Activated naive CD8-positive, alpha-beta T cell treated with anti-CD3 and anti-CD28 coated beads for 36 hours (primary cell): Measurements from ENCODE around the gene HSFX1. TPM values are rescaled to one million over a fixed set of nuclear protein-coding genes. Genes with fewer than 3 reads are reported as not detected.
"Not testable (repeated sequence)": the region's sequence is repeated elsewhere in the genome, so short reads cannot be mapped to it uniquely, and the experiment has no call there.

Experiments
- DNase-seq: peaks from one replicate; pipeline ENCODE4 v3.0.0; 2021
- H3K27ac Mint-ChIP-seq: one replicate; pipeline ENCODE4 v1.8.0; 2022; ENCODE audit warnings: mild to moderate bottlenecking, moderate library complexity, mixed read lengths
- H3K27me3 Mint-ChIP-seq: one replicate; pipeline ENCODE4 v1.8.0; 2022; ENCODE audit warnings: mild to moderate bottlenecking, mixed read lengths
- H3K36me3 Mint-ChIP-seq: one replicate; pipeline ENCODE4 v1.8.0; 2021; ENCODE audit warnings: mild to moderate bottlenecking, mixed read lengths
- H3K4me1 Mint-ChIP-seq: one replicate; pipeline ENCODE4 v1.8.0; 2021; ENCODE audit warnings: mixed read lengths
- H3K4me3 Mint-ChIP-seq: one replicate; pipeline ENCODE4 v1.8.0; 2022; ENCODE audit warnings: mild to moderate bottlenecking, moderate library complexity, mixed read lengths
- H3K9me3 Mint-ChIP-seq: one replicate; pipeline ENCODE4 v1.8.0; 2022; ENCODE audit warnings: mixed read lengths
- total RNA-seq, 2 experiments: library from RNA; stranded (reverse); gene quantifications; one replicate each; pipeline ENCODE4 v1.2.3, GENCODE V29; 2021

HSFX1 gene, protein sequence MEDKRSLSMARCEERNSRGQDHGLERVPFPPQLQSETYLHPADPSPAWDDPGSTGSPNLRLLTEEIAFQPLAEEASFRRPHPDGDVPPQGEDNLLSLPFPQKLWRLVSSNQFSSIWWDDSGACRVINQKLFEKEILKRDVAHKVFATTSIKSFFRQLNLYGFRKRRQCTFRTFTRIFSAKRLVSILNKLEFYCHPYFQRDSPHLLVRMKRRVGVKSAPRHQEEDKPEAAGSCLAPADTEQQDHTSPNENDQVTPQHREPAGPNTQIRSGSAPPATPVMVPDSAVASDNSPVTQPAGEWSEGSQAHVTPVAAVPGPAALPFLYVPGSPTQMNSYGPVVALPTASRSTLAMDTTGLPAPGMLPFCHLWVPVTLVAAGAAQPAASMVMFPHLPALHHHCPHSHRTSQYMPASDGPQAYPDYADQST
- under 1 TPM; 0.24 to 0.25 TPM for total RNA-seq

DNA sequence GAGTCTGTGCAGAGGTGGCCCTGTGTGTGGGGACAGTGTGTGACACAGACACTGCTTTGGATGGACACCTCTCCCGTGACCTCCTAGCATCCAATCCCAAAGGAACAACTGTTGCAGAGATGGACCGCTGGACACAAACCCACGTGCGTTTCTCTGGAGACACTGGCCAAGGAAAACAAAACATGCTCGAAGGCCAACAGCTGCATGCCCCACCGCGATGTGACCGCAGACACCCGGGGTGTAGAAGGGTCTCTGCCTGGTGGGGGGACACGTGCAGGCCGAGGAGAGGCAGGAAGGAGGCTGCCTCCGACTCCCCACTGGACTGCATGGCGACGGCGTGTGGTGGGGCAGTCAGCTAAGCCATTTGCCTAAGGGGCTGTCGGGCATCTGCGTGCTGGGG lies at the start of gene HSFX1:
HSFX1 (plus strand) TSS at position 301 of the 400 bp plus-strand sequence. CDS start 614 bp downstream, outside the sequence.
- not testable (repeated sequence) for H3K9me3 Mint-ChIP-seq, H3K27me3 Mint-ChIP-seq, DNase-seq, H3K27ac Mint-ChIP-seq, H3K4me3 Mint-ChIP-seq, H3K4me1 Mint-ChIP-seq, H3K36me3 Mint-ChIP-seq

DNA sequence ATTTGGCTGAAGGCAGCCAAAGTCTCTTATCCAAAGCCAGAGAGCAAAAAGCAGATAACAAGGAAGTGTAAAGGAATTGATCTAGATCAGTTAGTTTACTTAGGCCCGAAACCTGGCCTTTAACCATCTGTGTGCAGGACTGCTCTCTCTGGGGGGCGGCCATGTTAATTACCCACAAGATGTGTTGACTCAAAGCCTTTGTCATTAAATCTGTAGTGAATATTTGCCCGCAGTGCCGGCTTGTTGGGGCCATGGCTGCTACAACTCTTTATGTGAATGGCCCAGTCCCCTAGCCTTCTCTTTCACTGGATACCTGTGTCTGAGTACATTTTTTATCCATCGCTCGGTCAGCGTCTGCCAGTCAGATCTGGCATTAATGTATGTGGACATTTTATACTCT lies 46.6 kb upstream of the HSFX1 start:
- H3K27me3 Mint-ChIP-seq, H3K4me1 Mint-ChIP-seq, H3K27ac Mint-ChIP-seq, DNase-seq, H3K4me3 Mint-ChIP-seq, H3K9me3 Mint-ChIP-seq, H3K36me3 Mint-ChIP-seq: not testable (repeated sequence)

DNA sequence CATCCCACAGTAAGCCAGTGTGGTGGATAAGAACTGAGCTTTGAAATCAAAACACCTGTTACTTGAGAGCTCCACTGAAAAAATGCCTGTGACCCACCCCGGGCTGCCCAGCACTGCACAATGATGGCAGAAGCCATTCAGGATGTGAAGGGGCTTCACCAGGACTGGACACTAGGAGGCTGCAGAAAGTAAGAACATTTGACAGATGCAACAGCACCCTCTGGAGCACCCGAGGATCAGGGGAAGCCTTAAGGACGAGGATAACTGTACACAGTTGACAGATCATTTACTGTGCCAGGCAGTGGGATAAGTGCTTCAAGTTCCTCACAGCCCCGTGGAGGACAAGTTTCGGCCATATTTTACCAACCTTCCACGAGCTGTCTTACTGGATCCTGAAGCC lies 31.6 kb upstream of the HSFX1 start:
- not testable (repeated sequence) for DNase-seq, H3K27ac Mint-ChIP-seq, H3K4me3 Mint-ChIP-seq, H3K9me3 Mint-ChIP-seq, H3K36me3 Mint-ChIP-seq, H3K4me1 Mint-ChIP-seq, H3K27me3 Mint-ChIP-seq

DNA sequence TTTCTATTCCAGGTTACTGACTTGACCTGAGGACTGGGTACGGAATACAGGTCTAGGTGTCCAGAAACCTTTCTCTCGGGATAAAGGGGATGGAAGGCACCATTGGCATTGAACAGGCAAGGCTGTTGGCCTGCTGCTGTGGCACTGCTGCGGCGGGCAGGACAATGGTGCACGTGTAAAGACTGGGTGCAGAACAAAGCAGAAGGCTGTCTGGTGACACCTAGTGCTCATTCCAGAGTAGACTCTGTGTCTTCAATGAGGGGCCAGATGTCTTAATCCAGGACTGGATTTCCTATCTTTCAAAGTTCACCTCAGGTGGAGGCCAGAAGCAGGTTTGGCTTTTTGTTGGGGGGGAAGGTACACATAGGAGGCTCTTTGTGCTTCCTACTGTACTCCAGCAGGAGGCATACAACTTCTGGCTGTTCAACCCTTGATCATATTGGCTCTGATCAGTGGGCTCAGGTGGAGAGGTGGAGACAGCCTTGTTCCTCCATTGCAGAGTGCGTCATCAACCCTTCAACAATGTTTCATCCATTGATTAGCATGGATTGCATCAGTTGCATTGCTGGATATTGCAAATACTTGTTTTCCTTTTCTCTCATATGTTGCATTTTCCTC lies 27.4 kb upstream of the HSFX1 start:
- not testable (repeated sequence) for H3K27me3 Mint-ChIP-seq, H3K36me3 Mint-ChIP-seq, DNase-seq, H3K9me3 Mint-ChIP-seq, H3K4me3 Mint-ChIP-seq, H3K27ac Mint-ChIP-seq, H3K4me1 Mint-ChIP-seq

DNA sequence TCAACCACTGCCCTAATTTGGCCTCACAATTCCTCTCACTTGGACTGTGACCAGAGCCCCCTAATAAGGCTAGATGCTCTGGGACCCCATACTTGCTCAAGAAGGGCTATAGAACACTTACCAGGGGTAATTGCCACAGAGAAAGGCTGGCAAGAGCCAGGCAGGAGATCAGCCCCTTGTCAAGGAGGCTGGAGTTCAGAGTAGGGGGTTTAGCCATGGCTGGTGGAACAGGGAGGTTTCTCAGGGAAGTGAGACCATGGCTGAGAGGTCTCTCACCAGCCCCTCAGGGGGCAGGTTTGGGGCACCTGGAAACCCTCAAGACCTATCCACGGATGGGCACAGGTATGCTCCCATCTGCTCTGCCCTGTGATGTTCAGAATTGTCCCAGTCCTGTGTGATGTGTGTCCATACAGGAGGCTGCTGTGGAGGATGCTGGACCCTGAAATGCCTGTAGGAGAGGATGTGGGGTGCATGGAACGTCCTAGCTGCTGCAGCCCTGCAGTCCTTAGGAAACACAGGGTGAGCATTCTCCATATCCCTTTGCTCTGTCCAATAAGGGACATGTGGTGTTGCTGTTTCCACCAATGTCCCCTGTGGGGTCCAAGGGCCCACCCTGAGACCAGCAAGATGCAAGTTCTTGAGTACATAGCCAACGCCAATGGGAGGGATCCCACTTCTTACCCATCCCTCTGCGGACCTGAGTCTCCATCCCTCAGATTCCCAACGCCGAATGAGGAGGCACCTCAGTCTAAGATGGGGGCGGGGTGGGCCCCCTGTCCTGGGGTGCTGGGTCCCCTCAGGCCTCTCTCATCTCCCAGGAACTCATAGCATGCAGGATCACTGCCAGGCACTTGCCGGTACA lies 16.4 kb upstream of the HSFX1 start:
- no peaks in the 10 kb centered on the region for H3K4me1 Mint-ChIP-seq
- no peaks in the 10 kb centered on the region for H3K27me3 Mint-ChIP-seq
- DNase-seq, result no peak
- no peak overlapping the region for H3K4me3 Mint-ChIP-seq
- H3K27ac Mint-ChIP-seq, result no peak overlapping the region
- H3K36me3 Mint-ChIP-seq, result no peaks in the 10 kb centered on the region
- no peaks in the 10 kb centered on the region for H3K9me3 Mint-ChIP-seq

DNA sequence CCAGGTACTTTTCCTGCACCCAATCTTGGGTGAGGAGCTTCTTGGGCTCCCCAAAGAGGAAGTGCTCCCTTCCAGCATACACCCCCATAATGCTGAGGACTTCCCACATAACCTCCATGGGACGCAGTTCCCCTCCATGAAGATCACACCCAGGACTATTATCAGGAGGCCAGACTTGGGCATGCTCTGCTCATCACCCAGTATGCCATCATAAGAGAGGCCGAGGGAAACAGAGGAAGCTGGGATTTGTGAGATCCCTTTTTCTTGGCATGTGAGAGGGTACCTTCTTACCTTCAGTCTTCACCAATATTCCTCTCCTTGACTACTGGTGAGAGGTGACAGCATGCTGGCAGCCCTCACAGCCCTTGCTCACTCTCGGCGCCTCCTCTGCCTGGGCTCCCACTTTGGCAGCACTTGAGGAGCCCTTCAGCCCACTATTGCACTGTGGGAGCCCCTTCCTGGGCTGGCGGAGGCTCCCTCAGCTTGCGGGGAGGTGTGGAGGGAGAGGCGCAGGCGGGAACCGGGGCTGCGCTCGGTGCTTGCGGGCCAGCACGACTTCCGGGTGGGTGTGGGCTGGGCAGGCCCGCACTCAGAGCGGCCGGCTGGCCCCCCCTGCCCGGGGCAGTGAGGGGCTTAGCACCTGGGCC lies 15.7 kb upstream of the HSFX1 start:
- DNase-seq, result no peak
- H3K36me3 Mint-ChIP-seq, result no peaks in the 10 kb centered on the region

DNA sequence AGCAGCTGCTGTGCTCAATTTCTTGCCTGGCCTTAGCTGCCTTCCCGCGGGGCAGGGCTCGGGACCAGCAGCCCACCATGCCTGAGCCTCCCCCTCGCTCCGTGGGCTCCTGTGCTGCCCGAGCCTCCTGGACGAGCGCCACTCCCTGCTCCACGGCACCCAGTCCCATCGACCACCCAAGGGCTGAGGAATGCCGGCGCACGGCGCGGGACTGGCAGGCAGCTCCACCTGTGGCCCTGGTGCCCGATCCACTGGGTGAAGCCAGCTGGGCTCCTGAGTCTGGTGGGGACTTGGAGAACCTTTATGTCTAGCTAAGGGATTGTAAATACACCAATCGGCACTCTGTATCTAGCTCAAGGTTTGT lies 15.2 kb upstream of the HSFX1 start:
- not testable (repeated sequence) for H3K36me3 Mint-ChIP-seq, H3K27me3 Mint-ChIP-seq

More for the DNA sequence above, 15.7 kb upstream of the HSFX1 start:
- H3K27ac Mint-ChIP-seq, result no peak overlapping the region
- no peak overlapping the region for H3K4me3 Mint-ChIP-seq
- H3K27me3 Mint-ChIP-seq, result no peaks in the 10 kb centered on the region
- H3K4me1 Mint-ChIP-seq, result no peaks in the 10 kb centered on the region
- no peaks in the 10 kb centered on the region for H3K9me3 Mint-ChIP-seq

DNA sequence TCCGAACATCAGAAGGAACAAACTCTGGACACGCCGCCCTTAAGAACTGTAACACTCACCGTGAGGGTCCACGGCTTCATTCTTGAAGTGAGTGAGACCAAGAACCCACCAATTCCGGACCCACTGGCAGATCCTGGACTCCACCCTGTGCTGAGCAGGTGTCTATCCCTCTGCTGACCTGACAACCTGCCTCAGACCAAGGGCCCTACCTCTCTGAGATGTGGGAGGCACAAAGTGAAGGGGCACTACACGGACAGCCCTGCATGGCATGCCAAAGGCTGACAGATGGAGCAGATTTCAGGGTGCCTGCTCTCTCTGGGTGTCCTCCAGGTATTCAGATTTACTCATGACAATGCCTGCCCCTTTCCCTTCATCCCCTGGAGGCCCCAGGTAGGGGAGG lies 14.0 kb upstream of the HSFX1 start:
- no peaks in the 10 kb centered on the region for H3K27me3 Mint-ChIP-seq
- no peak overlapping the region for H3K4me3 Mint-ChIP-seq
- H3K9me3 Mint-ChIP-seq, result no peaks in the 10 kb centered on the region
- no peaks in the 10 kb centered on the region for H3K4me1 Mint-ChIP-seq
- no peaks in the 10 kb centered on the region for H3K36me3 Mint-ChIP-seq
- no peak for DNase-seq
- H3K27ac Mint-ChIP-seq, result no peak overlapping the region

More for the DNA sequence above, 15.2 kb upstream of the HSFX1 start:
- H3K4me1 Mint-ChIP-seq, DNase-seq, H3K27ac Mint-ChIP-seq, H3K4me3 Mint-ChIP-seq, H3K9me3 Mint-ChIP-seq: not testable (repeated sequence)

DNA sequence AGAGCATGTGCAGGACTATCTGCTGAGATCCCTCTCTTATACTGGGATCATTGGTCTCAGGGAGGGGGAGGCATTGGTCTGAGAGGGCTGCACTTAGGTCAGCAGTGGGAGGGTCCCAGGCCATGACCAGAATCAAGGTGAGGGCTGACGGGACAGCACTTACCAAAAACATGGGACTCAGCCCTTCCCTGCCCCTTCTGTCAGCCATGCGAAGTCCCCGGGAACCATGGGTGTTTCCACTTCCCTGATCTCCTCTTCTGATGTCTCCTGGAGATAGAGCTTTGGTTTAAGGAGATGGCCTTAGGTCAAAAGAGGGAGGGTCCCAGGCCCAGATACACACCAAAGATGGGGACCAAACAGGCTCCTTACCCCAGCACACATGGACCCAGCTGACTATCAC lies 12.9 kb upstream of the HSFX1 start:
- no peaks in the 10 kb centered on the region for H3K27me3 Mint-ChIP-seq
- no peaks in the 10 kb centered on the region for H3K36me3 Mint-ChIP-seq

DNA sequence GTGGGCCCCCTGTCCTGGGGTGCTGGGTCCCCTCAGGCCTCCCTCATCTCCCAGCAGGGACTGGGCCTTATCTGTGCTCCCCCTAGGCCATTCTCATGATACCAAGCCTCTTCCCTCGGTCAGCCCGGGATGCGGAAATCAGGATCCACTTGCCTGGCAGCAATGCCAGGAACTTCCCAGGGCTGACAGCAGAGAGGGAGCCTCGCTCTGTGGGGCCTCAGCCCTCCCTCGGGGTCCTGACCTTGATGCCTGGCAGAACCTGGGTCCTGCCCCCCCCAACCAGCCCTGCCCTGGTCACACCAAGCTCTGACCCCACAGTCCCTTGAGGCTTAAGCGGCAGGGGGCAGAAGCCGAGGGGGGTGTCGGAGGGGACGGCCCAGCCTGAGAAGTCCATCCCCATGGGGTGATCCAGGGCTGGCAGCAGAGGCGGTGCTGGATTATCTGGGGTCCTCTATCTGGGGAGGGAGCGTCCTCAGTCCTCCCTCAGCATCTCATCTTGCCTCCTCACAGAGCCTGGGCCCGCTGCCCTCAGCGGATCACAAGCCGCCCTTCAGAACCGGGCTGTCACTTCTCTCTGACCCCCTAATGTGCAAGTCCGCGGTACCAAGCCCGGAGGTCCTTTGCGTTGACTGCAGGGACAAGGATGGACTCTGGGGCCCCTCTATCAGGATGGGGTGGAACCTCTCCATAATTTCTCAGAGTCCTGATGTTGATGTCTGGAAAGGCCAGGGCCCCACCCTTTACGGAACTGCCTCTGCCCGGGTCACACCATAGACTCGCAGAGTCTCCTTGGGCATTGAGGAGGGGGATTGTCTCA lies 11.8 kb upstream of the HSFX1 start:
- H3K27me3 Mint-ChIP-seq, H3K4me3 Mint-ChIP-seq, H3K36me3 Mint-ChIP-seq, H3K9me3 Mint-ChIP-seq, H3K4me1 Mint-ChIP-seq, H3K27ac Mint-ChIP-seq, DNase-seq: not testable (repeated sequence)

More for the DNA sequence above, 12.9 kb upstream of the HSFX1 start:
- Mint-ChIP-seq H3K9me3 (no peaks in the 10 kb centered on the region), H3K4me1 (no peaks in the 10 kb centered on the region), H3K27ac (no peak overlapping the region), H3K4me3 (no peak overlapping the region)
- no peak for DNase-seq

DNA sequence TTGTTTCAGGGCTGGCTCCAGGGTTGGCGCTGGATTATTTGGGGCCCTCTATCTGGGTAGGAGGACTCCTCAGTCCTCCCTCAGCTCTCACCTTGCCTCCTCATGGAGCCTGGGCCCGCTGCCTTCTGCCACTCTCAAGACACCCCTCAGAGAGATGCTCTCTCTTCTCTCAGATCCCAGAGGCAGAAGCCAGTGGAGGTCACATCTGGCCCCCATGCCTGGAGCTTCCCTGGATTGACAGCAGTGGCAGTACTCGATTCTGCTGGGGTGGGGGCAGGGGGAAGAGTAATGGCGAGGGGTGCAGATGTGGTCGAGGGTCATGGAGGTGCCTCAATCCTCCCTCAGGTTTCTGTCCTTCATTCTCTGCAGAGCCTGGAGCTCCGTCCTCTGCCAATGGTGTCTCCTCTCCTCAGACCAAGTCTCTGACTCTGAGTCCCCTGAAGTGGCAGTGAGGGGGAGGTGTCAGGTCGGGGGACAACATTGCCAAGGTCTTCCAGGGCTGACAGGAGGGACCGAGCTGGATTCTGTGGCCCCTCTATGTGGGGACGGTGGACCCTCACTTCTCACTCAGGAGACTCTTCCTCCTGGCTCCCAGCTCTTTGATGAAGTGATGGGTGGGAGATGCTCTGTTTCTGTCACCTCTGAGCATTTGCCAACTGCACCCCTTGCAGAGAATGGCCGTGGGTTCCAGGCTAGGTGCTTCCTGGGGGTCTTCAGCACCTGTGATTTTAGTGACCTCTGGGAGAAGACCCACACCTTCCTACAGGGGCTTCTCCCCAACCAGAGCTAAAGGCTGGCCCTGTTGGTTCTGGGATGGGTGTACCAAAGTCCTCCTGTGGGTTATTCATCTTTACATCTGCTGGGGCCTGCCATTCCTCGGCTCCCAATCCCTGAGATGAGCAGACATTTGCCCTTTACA lies 10.9 kb upstream of the HSFX1 start:
- DNase-seq, result no peak
- H3K4me1 Mint-ChIP-seq, result no peaks in the 10 kb centered on the region
- no peaks in the 10 kb centered on the region for H3K27me3 Mint-ChIP-seq
- no peak overlapping the region for H3K27ac Mint-ChIP-seq
- H3K4me3 Mint-ChIP-seq, result no peak overlapping the region
- no peaks in the 10 kb centered on the region for H3K36me3 Mint-ChIP-seq
- H3K9me3 Mint-ChIP-seq, result no peaks in the 10 kb centered on the region

DNA sequence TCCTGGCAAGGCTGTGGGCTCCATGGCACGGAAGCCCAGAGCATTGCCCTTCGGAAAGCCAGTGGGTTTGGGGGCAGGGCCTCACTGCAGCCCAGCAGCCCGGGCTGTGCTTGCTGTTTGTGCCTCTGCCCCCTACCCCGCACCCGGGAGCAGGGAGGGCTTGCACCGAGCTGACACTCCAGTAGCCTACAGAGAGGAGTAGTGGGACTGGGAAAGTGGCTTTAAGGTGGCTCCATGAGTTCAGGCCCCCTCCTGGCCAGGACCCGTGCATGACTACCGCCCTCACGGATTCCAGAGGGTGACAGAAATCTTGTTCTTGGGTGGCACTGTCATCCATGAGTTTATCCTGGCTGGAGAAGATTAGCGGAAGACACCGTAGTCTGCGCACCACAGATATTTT lies 3.5 kb upstream of the HSFX1 start:
- not testable (repeated sequence) for H3K27me3 Mint-ChIP-seq, H3K4me3 Mint-ChIP-seq, DNase-seq, H3K9me3 Mint-ChIP-seq, H3K27ac Mint-ChIP-seq, H3K4me1 Mint-ChIP-seq, H3K36me3 Mint-ChIP-seq

DNA sequence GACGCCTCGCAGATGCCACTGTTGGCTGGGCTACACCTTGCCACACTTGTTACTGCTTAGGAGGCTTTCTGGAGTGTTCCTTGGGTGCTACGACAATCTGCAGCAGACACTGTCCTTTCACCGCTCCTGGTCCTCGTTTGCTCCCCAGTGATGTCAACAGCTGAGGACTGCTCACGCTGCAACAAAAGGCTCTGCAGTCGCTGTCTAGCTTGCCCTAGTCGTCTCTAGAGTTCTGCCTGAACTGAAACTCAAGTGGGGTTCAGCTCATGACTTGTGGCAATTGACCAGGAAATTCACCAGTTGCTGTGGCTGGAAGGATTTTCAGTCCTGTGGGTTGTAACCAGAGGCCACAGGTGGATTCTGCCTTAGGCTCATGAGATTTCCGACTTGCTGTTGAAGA lies 842 bp upstream of the HSFX1 start:
- not testable (repeated sequence) for H3K27ac Mint-ChIP-seq, H3K9me3 Mint-ChIP-seq, DNase-seq, H3K4me1 Mint-ChIP-seq, H3K36me3 Mint-ChIP-seq, H3K4me3 Mint-ChIP-seq, H3K27me3 Mint-ChIP-seq

DNA sequence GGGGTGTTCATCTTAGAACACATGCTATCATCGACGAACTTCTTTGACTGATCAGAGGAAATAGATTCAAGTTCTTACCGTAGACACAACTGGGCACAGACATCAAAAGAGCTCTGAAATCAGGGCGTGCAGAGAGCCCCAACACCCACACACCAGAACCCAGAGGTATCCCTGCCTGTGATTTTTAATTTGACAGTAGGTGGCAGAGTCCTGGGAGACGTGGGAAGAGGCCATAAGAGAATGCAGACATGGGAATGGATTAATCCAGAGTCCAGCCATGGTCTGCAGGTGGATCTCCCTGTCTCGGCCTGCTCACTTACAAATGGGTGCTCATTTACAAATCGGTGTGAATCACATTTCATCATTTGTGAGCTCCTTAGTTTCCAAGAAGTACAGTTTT lies 4.1 kb downstream of the HSFX1 start:
- not testable (repeated sequence) for H3K36me3 Mint-ChIP-seq, H3K9me3 Mint-ChIP-seq, H3K27me3 Mint-ChIP-seq, DNase-seq, H3K27ac Mint-ChIP-seq, H3K4me1 Mint-ChIP-seq, H3K4me3 Mint-ChIP-seq
